Fibroblast of peridontal ligament (primary cell): Measurements from ENCODE around the gene SPATS2L.
A peak's percentile ranks its signal among the peaks of the same experiment; 100 is the strongest.

ENCODE experiments used
- DNase-seq: peaks from one replicate; pipeline ENCODE4 v3.0.0-alpha.2; 2010; ENCODE audit errors: extremely low read depth

The SPATS2L gene

DNA sequence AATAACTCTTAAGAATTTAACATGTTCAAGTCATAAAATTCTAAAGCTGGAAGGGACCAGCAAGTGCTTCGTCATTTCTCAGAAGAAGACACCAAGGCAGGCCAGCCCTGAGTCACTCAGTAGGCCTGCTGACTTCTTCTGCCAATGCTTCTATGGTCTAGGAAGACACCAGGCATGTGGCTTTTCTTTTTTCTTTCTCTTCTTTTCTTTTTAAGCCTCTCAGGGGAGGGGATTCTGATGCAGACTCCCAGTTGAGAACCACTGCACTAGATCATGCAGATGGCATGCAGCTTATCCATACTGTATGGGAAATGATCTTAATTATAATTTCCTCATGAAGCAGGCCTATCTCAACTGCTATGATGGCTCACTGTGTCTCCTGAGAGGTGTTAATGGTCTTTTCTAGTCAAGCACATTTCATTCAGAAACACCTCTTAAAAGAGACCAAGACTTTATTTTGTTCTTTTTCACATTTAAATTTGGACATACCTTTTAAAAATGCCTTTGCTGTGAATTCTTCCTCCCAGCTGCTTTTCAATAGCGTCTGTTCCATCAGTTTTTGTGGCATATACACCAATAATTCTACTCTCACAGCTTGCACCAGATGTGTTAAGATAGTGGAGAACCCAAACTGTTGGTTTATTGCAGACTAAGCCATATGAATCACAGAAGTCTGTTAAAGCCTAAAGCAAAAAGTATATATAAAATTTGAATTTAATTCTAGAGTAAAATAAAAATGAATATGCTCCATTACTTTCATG lies 192.1 kb downstream of the SPATS2L start:
- no peak for DNase-seq

DNA sequence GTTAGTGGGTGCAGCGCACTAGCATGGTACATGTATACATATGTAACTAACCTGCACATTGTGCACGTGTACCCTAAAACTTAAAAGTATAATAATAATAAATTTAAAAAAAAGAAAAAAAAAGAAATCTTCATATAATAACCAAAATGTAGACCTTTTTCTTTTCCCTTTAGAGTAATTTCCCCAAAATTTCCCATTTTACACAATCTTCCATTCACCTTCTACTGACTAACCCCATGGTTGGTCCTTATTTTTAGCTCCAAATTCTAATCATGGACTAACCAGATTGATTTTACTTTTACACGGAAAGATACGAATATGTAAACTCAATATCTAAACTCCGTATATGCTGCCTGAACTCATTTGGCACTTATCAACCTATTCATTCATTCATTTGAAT lies 195.7 kb downstream of the SPATS2L start:
- no peak for DNase-seq

DNA sequence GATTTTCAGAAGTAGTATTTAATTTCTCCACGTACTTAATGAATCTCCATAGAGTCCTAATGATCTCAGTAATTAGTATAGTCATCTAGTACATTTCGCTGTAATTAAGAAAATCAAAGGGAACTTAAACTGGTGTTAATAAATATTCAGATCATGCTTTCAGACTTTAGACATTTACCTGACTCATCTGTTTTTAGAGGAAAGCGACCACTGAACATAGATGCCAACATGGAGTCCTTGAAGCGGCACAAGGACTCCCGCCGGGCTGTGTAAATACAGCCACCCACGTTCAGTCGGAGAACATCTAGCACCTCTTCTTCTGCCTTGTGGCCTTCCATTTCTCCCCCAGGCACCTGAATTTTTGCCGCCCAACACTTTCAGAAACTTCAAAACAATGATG lies 200.2 kb downstream of the SPATS2L start:
- DNase-seq = no peak

DNA sequence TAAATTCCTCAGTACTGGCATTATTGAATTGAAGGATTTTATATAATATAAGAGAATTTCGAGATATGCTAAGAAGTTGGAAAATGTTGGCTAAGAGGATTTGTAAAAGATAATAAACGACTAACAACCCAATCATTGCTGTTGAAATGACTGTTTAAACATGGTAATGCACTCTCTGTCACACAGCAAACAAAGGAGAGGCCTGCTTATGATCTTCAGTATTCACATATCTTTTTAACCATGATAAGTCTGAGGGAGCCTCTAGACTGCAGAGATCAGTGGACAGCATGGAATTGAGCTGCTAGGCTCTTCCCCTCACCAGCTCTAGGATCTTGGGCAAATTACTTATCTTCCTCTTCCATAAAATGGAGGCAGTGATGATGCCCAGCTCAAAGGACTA lies 200.7 kb downstream of the SPATS2L start:
- DNase-seq = no peak

DNA sequence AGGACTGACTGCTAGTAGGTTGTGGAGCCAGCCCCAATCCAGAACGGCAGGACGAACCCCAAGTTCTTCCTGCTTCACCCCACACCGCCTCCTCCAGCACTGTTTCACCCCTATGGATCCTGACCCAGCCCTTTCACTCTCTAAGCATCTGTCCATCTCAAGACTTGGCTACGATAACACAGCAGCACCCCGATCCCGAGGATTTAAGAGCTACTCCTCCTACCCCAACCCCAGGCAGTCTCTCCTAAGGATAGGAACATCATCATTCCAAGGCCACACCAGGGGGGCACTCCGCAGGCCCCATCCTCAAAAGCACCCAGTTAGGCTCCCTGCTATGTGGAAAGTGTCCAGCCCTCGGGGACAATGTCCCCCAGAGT lies 202.7 kb downstream of the SPATS2L start:
- DNase-seq = peak; percentile 29

DNA sequence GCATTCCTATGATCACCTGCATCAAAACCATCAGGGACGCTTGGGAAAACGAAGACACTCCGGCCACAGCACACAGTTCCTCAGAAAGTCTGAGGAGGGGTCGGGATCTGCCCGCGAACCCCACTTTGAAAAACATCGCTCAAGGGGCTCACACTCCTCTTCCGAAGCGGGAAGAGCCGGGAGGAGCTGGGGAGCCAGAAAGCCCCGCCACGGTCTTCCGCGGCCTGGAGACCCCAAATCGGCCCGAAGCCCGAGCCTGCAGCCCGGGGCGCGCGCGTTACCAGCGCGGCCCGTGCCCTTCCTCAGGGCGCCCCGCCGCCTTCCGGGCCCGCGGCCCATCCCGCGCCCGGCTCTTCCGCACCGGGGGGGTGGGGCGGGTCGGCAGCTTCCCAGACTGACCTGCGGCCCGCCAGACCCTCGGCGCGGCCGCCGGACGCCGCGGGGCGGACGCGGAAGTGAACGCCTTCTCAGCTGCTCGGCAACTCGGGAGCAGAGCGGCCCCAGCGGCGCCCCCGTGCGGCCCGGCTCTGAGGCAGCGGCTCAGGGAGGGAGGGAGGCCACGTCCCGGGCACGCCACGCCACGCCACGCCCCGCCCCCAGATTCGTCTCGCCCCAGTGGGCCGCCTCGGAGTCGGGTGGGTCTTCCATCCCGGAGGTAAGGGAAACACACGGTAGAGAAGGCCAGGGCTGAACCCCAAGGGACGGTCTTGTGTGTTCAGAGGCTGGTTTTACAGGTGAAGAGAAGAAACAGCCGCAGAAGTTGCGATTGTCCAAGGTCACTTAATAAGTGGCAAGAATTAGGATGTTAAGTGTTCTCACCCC lies 203.3 kb downstream of the SPATS2L start, which contains the start of gene KCTD18:
TSS of gene KCTD18 (minus strand) at position 457 of the 822 bp plus-strand sequence. CDS start 3,052 bp downstream, outside the sequence.
- peak; percentile 74 for DNase-seq

DNA sequence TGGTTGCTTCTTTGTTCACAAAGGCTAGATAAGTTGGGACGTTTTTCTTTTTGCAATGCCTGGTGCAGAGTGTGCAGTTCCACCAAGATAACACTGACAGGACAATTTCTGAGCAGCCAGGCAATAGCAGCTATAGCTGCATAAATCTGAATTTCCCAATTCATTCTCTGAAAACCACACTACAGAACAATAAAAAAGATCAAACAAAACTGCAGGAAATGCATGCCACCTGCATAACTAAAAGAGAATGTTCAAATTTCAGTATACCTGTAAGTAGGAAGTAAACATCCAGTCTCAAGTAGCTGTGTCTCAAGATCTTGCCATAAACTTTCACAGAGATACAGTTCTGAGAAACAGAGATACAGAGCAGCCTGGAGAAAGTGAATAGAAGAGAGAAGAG lies 208.7 kb downstream of the SPATS2L start:
- no peak for DNase-seq

DNA sequence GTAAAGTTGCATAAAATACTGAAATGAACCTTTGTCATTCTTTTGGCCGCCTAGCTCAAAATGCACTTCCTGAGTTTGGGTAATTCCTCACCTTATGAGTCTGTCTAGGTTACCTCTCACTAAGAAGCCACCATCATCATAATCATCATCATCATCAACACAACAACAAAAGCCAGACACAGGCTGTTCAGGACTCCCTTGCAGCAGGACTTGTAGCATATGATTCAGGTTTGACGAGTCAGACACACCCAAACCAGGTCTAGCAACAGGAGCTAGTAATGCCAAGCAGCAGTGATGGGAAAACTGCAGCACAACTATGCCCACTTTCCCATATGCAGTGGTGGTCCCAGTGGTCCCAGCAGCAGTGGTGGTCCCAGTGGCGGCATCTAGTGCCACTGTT lies 216.7 kb downstream of the SPATS2L start:
- DNase-seq = no peak

DNA sequence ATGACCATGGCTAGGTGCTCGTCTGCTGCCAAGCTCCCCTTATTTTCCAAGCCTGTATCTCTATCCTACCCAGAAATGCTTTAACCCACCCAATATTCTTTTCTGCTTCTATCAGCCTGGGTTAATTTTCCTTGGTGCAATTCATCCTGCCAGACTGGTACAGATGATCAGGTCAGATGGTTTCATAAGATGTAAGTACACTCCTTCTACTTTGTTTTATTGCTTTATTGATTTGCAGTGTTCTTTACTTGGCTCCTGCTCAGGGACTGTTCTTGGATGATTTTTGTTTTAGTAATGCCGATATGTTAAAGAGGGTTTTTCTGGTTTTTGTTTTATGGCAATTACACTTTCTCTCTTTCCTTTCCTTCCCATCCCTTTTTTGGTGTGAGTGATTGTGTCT lies 217.1 kb downstream of the SPATS2L start:
- DNase-seq = no peak

DNA sequence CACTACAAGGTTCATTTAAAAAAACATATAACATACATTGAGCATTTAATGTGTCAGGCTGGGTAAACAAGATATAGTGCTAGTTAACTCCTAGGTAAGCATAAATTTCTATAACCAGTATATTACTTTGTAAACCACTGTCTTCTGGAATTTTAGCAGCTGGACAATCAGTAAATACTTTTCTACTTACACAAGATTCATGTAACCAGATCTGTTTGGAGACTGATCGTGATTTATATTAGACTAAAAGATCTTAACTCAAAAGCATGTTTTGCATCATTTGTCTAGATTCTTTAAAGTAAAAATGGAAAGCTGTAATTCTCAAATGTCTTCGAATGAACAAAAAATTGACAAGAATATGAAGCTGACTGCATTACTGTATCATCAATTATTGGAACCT lies 218.6 kb downstream of the SPATS2L start:
- DNase-seq = peak; percentile 57

DNA sequence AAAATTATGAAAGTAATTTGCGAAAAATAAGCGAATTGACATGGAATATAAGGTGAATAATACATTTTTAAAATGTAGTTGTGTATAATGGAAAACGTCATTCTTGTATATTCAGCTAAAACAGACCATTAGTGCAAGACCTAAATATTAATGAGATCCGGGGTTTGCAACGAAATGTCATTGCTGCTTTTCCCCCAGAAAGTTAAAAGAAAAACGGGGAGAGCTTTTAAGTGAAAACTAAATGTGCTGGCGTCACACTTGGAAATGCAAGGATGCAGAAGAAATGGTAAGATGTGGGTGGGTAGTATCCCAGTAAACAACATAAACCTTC lies 219.0 kb downstream of the SPATS2L start:
- DNase-seq = no peak

DNA sequence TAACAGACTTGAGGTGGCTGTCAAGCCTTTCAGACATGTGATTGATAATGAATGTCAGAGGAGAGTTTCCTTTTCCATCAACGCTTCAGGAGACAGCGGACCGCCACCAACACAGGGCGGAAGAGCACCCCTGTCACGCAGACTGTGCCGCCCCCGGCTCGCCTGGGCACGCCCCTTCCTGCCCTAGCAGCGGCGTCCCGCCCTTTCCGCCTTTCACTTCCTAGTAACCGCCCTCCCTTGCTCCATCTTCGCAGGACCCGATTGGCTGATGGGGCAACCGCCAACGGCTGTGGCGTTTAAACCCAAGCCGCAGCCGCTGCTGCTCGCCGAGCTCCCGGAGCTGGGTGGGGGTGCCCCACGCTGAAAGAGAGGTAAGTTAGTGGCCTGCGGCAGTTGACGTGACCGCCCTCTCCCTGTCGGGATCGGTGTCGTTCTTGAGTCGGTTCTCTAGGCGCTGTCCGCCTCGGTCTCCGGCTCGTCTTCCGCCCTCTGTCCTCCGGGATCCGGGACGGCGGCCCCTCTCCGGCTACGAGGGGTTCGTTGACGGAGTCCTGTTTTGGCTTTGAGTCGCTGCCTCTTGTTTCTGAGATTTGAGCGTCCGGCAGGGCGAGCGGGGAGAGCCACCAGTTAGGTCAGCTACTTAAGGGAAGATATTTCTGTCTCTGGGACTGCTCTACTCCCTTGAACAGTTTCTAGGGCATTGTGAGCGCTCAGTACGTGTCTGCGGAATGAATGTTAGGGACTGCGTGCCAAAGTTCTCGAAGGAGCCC lies 219.6 kb downstream of the SPATS2L start, which contains the start of gene SGO2:
TSS of gene SGO2 (plus strand) at position 326 of the 770 bp plus-strand sequence. CDS start 6,769 bp downstream, outside the sequence.
- DNase-seq = peak; percentile 88

DNA sequence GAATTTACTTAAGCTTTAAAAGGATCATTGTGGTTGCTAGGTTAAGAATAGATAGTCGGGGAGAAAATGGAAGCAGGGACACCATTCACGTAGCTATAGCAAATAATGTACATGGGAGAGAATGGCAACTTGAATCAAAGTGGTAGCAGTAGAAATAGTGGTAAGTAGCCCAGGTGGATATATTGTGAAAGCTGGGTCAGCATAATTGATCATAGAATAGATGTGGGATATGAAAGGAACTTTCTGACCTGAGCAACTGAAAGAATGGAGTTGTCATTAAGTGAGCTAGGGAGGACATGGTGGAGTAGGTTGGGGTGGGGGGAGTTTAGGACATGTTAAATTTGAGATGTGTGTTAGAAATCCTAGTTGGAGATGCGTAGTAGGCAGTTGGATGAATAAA lies 221.7 kb downstream of the SPATS2L start:
- no peak for DNase-seq
